GM12878 (cell line): Measurements from ENCODE around the gene C11orf65. TPM values are rescaled to one million over a fixed set of nuclear protein-coding genes. Genes with fewer than 3 reads are reported as not detected.

ENCODE experiments used
- ATAC-seq: fragments of 200-7000 bp; cut with Tn5 transposase; 3 replicates; pipeline ENCODE4 v1.9.1; 2020; ENCODE audit warnings: mild to moderate bottlenecking, moderate library complexity
- BruUV-seq: library from RNA; stranded (reverse); fragments of 400-500 nt; replicated peaks from 2 replicates; lab custom pipeline; 2021; lab: Mats Ljungman, UMichigan
- CTCF ChIA-PET: fragments of 300-600 bp; sonication (Branson Sonifier 250); formaldehyde crosslinking; extraction: SDS; loops from one replicate; lab custom pipeline; 2021; ENCODE audit warnings: inconsistent platforms; lab: Yijun Ruan, JAX
- POLR2A ChIA-PET: fragments of 350-600 bp; formaldehyde crosslinking; extraction: SDS; loops from one replicate; lab custom pipeline; 2021; ENCODE audit warnings: inconsistent platforms; lab: Charles Lee
- RAD21 ChIA-PET: fragments of 300-600 bp; sonication (Branson Sonifier 250); formaldehyde crosslinking; loops from one replicate; lab custom pipeline; 2023; ENCODE audit warnings: antibody characterized with exemption; ENCODE audit not compliant: unreplicated experiment; lab: Charles Lee
- SMC1A ChIA-PET: fragments of 300-600 bp; sonication (Branson Sonifier 250); formaldehyde crosslinking; loops from one replicate; lab custom pipeline; 2023; ENCODE audit not compliant: unreplicated experiment, uncharacterized antibody; lab: Charles Lee
- DNase-seq: peaks from one replicate; pipeline ENCODE4 v3.0.0-alpha.2; 2011; ENCODE audit warnings: low read depth, low spot score
- FAIRE-seq: peaks from 3 replicates; lab custom pipeline; 2011; peaks lifted over from hg19 to GRCh38; lab: Jason Lieb, UNC
- H2AFZ ChIP-seq: 2 replicates; pipeline ENCODE4 v1.6.0; 2011; ENCODE audit warnings: low read depth, low read length, control low read depth; ENCODE audit not compliant: control insufficient read depth
- H3K27ac ChIP-seq: 2 replicates; pipeline ENCODE4 v1.5.1; 2011; ENCODE audit warnings: control low read depth; ENCODE audit not compliant: control insufficient read depth, insufficient read depth
- H3K27me3 ChIP-seq, 2 experiments: replicated peaks in 1 of 2; 2 replicates each; pipeline versions ENCODE4 v1.6.0 to v1.6.1; 2011; ENCODE audit warnings: low read length in 1 of 2; ENCODE audit not compliant: control insufficient read depth in 2 of 2, insufficient read depth in 2 of 2
- H3K36me3 ChIP-seq, 2 experiments: 2 replicates each; pipeline ENCODE4 v1.5.1; 2011; ENCODE audit warnings: low read length in 1 of 2; ENCODE audit not compliant: control insufficient read depth in 2 of 2, insufficient read depth in 2 of 2
- H3K4me1 ChIP-seq: 2 replicates; pipeline ENCODE4 v1.6.1; 2011; ENCODE audit warnings: mild to moderate bottlenecking, low read length, moderate library complexity, mixed read lengths; ENCODE audit not compliant: control insufficient read depth, insufficient read depth
- H3K4me2 ChIP-seq: 2 replicates; pipeline ENCODE4 v1.6.0; 2011; ENCODE audit warnings: control low read depth; ENCODE audit not compliant: control insufficient read depth, insufficient read depth
- H3K4me3 ChIP-seq: fragments of 200-600 bp; sonication (generic); 2 replicates; pipeline ENCODE4 v1.5.1; 2016
- H3K79me2 ChIP-seq: 2 replicates; pipeline ENCODE4 v1.6.0; 2011; ENCODE audit warnings: low read length; ENCODE audit not compliant: control insufficient read depth, insufficient read depth
- H3K9ac ChIP-seq: 2 replicates; pipeline ENCODE4 v1.8.0; 2011; ENCODE audit warnings: low read length, control low read depth, mixed read lengths; ENCODE audit not compliant: control insufficient read depth, insufficient read depth
- H3K9me3 ChIP-seq: replicated peaks from 3 replicates; pipeline ENCODE4 v1.5.1; 2011; ENCODE audit warnings: mild to moderate bottlenecking, low read length; ENCODE audit not compliant: control insufficient read depth, insufficient read depth
- H4K20me1 ChIP-seq: 2 replicates; pipeline ENCODE4 v1.6.0; 2011; ENCODE audit not compliant: control insufficient read depth, insufficient read depth
- ASH2L ChIP-seq: fragments of 300-600, 200-600 bp; sonication (generic); IDR thresholded peaks from 2 replicates; pipeline ENCODE4 v1.6.1; 2017; ENCODE audit warnings: low read depth, mild to moderate bottlenecking, borderline replicate concordance
- CBFB ChIP-seq: IDR thresholded peaks from 2 replicates; pipeline ENCODE4 v1.6.1; 2016; ENCODE audit warnings: antibody characterized with exemption, low read depth
- CEBPZ ChIP-seq: fragments of 150-350 bp; IDR thresholded peaks from 2 replicates; pipeline ENCODE4 v1.6.1; 2016; ENCODE audit warnings: low read depth, low read length
- ELK1 ChIP-seq: IDR thresholded peaks from 2 replicates; pipeline ENCODE4 v1.6.1; 2012; ENCODE audit warnings: low read depth, low read length, improper control_type of control experiment
- EP300 ChIP-seq, 2 experiments: fragments of 150-350 bp in 1 of 2; IDR thresholded peaks; 2 replicates each; pipeline ENCODE4 v1.6.1; 2011 to 2012; ENCODE audit warnings: low read depth in 2 of 2, low read length in 2 of 2, borderline replicate concordance in 1 of 2, improper control_type of control experiment in 1 of 2, inconsistent platforms in 1 of 2; ENCODE audit not compliant: control insufficient read depth in 1 of 2
- ESRRA ChIP-seq: IDR thresholded peaks from 2 replicates; pipeline ENCODE4 v1.6.1; 2012; ENCODE audit warnings: mild to moderate bottlenecking, low read length, improper control_type of control experiment
- IKZF1 ChIP-seq: fragments of 450-650 bp; conservative IDR thresholded peaks from 2 replicates; pipeline ENCODE4 v1.6.1; 2017; ENCODE audit warnings: antibody characterized with exemption, mild to moderate bottlenecking
- IKZF2 ChIP-seq, 2 experiments: fragments of 450-650 bp; IDR thresholded peaks; 2 replicates each; pipeline ENCODE4 v1.6.1; 2017; ENCODE audit warnings: mild to moderate bottlenecking in 2 of 2, moderate library complexity in 2 of 2
- POLR2AphosphoS2 ChIP-seq: IDR thresholded peaks from 2 replicates; pipeline ENCODE4 v1.6.1; 2011; ENCODE audit warnings: low read depth, mild to moderate bottlenecking, low read length, improper control_type of control experiment, moderate library complexity
- RBBP5 ChIP-seq: fragments of 200-600 bp; sonication (generic); conservative IDR thresholded peaks from 2 replicates; pipeline ENCODE4 v1.6.1; 2016
- SIN3A ChIP-seq: IDR thresholded peaks from 2 replicates; pipeline ENCODE4 v1.6.1; 2012; ENCODE audit warnings: low read depth, low read length, improper control_type of control experiment
- USF2 ChIP-seq: IDR thresholded peaks from 2 replicates; pipeline ENCODE4 v1.6.1; 2011; ENCODE audit warnings: low read depth, low read length, improper control_type of control experiment, borderline replicate concordance
- WRNIP1 ChIP-seq: IDR thresholded peaks from 2 replicates; pipeline ENCODE4 v1.6.1; 2011; ENCODE audit warnings: low read depth, low read length, improper control_type of control experiment, borderline replicate concordance
- WGBS: methylation state at CpG from one replicate; pipeline ENCODE4 v1.1.6; 2016; ENCODE audit warnings: low lambda C conversion rate; ENCODE audit not compliant: insufficient replicate concordance, insufficient coverage; ENCODE audit errors: missing lambda C conversion rate; 5-methylcytosine and 5-hydroxymethylcytosine counted together
- in situ Hi-C: fragments of 300-500 bp; cut with MboI; formaldehyde crosslinking; loops from 9 replicates; pipeline ENCODE4 v1.14.3; 2018; ENCODE audit warnings: mixed read lengths
- intact Hi-C: fragments of 100-400 bp; cut with micrococcal nuclease; formaldehyde crosslinking; loops from one replicate; pipeline ENCODE4 v1.14.2; 2022; ENCODE audit not compliant: unreplicated experiment
- polyA plus RNA-seq, 11 experiments: library from polyadenylated mRNA; depleted of rRNA in 4 of 11; unstranded in 6 of 11; stranded (reverse) in 5 of 11; fragments of >200 nt; fragmentation: Nextera tagmentation in 4 of 11; fragmentation: Illumina TruSeq in 1 of 11; extraction: Ambion mirVana in 4 of 11; extraction: Trizol in 1 of 11; gene quantifications; 1 replicate in 1 of 11; 2 replicates in 10 of 11; pipeline versions ENCODE4 v1.2.1 to v1.2.3, GENCODE V29; 2011 to 2016; ENCODE audit warnings: inconsistent platforms in 2 of 11, missing spikeins in 2 of 11, low read depth in 1 of 11
- total RNA-seq, 4 experiments: library from RNA; depleted of rRNA in 3 of 4; stranded (reverse); fragments of >200 nt in 3 of 4; fragmentation: Illumina TruSeq in 1 of 4; extraction: Trizol in 1 of 4; gene quantifications; 2 replicates each; pipeline versions ENCODE4 v1.2.1 to v1.2.3, GENCODE V29; 2013 to 2021

Gene C11orf65
- total and polyA plus RNA-seq, 10 of the 15 experiments (the other 5 are each of a cell fraction or from before 2014, with no cell fraction given) = 0.71 to 2.0 (median 1.2) TPM

- no peaks in the 10 kb centered on the region for H3K4me1 ChIP-seq
- no peak for DNase-seq
- no peak overlapping the region for H3K4me3 ChIP-seq
- 98% methylated on average over 3 of the region's 3 CpGs for WGBS
- peaks cover 0 to 15% of the 10 kb centered on the region in 2 experiments; a peak in 2 of 4 replicates for H3K36me3 ChIP-seq
- H2AFZ ChIP-seq = no peak overlapping the region
- no peak overlapping the region for H3K9ac ChIP-seq
- SMC1A ChIA-PET = interaction anchor here (1.3 to 2.4 kb wide), 2 partner anchors 25 to 160 kb away, joined by 3 to 6 read pairs; no protein-coding TSS in a partner anchor
- H3K79me2 ChIP-seq = no peaks in the 10 kb centered on the region
- H4K20me1 ChIP-seq = no peaks in the 10 kb centered on the region
- H3K27ac ChIP-seq = no peak overlapping the region
- no peak for FAIRE-seq
- H3K9me3 ChIP-seq = no peaks in the 10 kb centered on the region
- no TSS peak for BruUV-seq
- H3K4me2 ChIP-seq = no peak overlapping the region
- RAD21 ChIA-PET = no interaction called here
- in situ Hi-C loops = no loop called here
- TF ChIP-seq USF2 (no peak), ELK1 (no peak), ASH2L (no peak), CBFB (no peak), WRNIP1 (no peak), ESRRA (no peak), RBBP5 (no peak), CEBPZ (no peak), EP300 (IDR thresholded peaks at IDR 0.05; ENCODE audit: borderline replicate concordance in 1 of 2, control insufficient read depth in 1 of 2, low read depth in 2 of 2, low read length in 2 of 2) (no peak), IKZF1 (no peak), SIN3A (no peak), IKZF2 (IDR thresholded peaks at IDR 0.05) (no peak), POLR2AphosphoS2 (no peak)
- POLR2A ChIA-PET = no interaction called here
- CTCF ChIA-PET = interaction anchor here (1.5 kb wide), 1 partner anchor 169 kb away, joined by 3 read pairs; no protein-coding TSS in a partner anchor
- ATAC-seq = no peak
- H3K27me3 ChIP-seq = no peaks in the 10 kb centered on the region
- intact Hi-C loops = no loop called here
These were observed 19.0 kb upstream of the C11orf65 start for GRCh38 chr11:108486331-108486730.
